Measurements from ENCODE around the gene STIM1.
"Not testable (repeated sequence)": the region's sequence is repeated elsewhere in the genome, so short reads cannot be mapped to it uniquely, and the experiment has no call there.

- not testable (repeated sequence) for TF ChIP-seq CTCF, POLR2A (IDR thresholded peaks at IDR 0.05)
Observed at GRCh38 chr11:3860898-3861393, 5.5 kb downstream of the STIM1 start.

Data from Peyer's patch (tissue), 4 donors.